HUDEP-2 (cell line): ENCODE measurements around the gene TAS1R2.

Experiments used
- DNase-seq, 76 experiments: peaks; one replicate each; lab custom pipeline; 2025; ENCODE audit not compliant: unreplicated experiment in 76 of 76; lab: John Stamatoyannopoulos, UW

TAS1R2 gene

GRCh38 chr1:18828224-18828623, 31.2 kb downstream of the TAS1R2 start:
- DNase-seq, result no peak

- DNase-seq, result no peak
These were observed 36.0 kb downstream of the TAS1R2 start for GRCh38 chr1:18823438-18823837.

GRCh38 chr1:18820791-18821641, 38.4 kb downstream of the TAS1R2 start:
- DNase-seq, result peak in 50 of 76 experiments; percentile 1 to 71 (median 27)

- DNase-seq, result no peak
These were observed 39.3 kb downstream of the TAS1R2 start for GRCh38 chr1:18819986-18820790.

GRCh38 chr1:18819203-18819602, 40.3 kb downstream of the TAS1R2 start:
- no peak for DNase-seq

GRCh38 chr1:18817795-18818435, 41.5 kb downstream of the TAS1R2 start:
- no peak for DNase-seq

- DNase-seq, result no peak
These were observed 42.1 kb downstream of the TAS1R2 start for GRCh38 chr1:18817316-18817715.

GRCh38 chr1:18816808-18817207, 42.7 kb downstream of the TAS1R2 start:
- DNase-seq, result no peak

GRCh38 chr1:18814874-18815531, 44.5 kb downstream of the TAS1R2 start:
- no peak for DNase-seq

- DNase-seq, result no peak
These were observed 45.0 kb downstream of the TAS1R2 start for GRCh38 chr1:18814425-18814824.

GRCh38 chr1:18812453-18812939, 47.0 kb downstream of the TAS1R2 start:
- no peak for DNase-seq

GRCh38 chr1:18811733-18812452, 47.6 kb downstream of the TAS1R2 start:
- no peak for DNase-seq

- no peak for DNase-seq
These were observed 49.2 kb downstream of the TAS1R2 start for GRCh38 chr1:18809953-18810899.

- DNase-seq, result no peak
These were observed 50.9 kb downstream of the TAS1R2 start for GRCh38 chr1:18808550-18808949.

- no peak for DNase-seq
These were observed 52.0 kb downstream of the TAS1R2 start for GRCh38 chr1:18807334-18808063.

- DNase-seq, result no peak
These were observed 53.3 kb downstream of the TAS1R2 start for GRCh38 chr1:18805925-18806849.
